K562 (cell line): ENCODE results near the gene ARFGEF2. TPM values are rescaled to one million over a fixed set of nuclear protein-coding genes. Genes with fewer than 3 reads are reported as not detected.

Source experiments
- AFF4 ChIP-seq: sonication (generic); formaldehyde crosslinking; IDR thresholded peaks from 2 replicates; pipeline ENCODE4 v1.8.0; 2023; ENCODE audit warnings: mild to moderate bottlenecking, missing genetic modification reagents
- BCL6 ChIP-seq: fragments of 250-450 bp; sonication (Bioruptor Pico); IDR thresholded peaks from 2 replicates; pipeline ENCODE4 v1.4.0; 2020
- DLX4 ChIP-seq: fragments of 250-450 bp; sonication (Bioruptor Pico); IDR thresholded peaks from 2 replicates; pipeline ENCODE4 v1.6.1; 2021; ENCODE audit warnings: mild to moderate bottlenecking
- GABPA ChIP-seq: fragments of 200-800 bp; sonication (Bioruptor generic); conservative IDR thresholded peaks from 2 replicates; pipeline ENCODE4 v1.6.1; 2016; ENCODE audit warnings: low read depth, missing genetic modification characterization, missing compliant biosample characterization
- GMEB1 ChIP-seq: fragments of 250-450 bp; sonication (Bioruptor Pico); IDR thresholded peaks from 2 replicates; pipeline ENCODE4 v1.4.0; 2020; ENCODE audit warnings: mild to moderate bottlenecking
- GTF2E2 ChIP-seq: fragments of 200-800 bp; sonication (Bioruptor generic); IDR thresholded peaks from 2 replicates; pipeline ENCODE4 v1.6.1; 2016; ENCODE audit warnings: missing genetic modification characterization, missing compliant biosample characterization
- MBD1 ChIP-seq: fragments of 250-450 bp; sonication (Bioruptor Pico); IDR thresholded peaks from 2 replicates; pipeline ENCODE4 v1.8.0; 2022; ENCODE audit warnings: inconsistent platforms
- MCM5 ChIP-seq: fragments of 450-650 bp; IDR thresholded peaks from 2 replicates; pipeline ENCODE4 v1.6.1; 2016; ENCODE audit warnings: low read depth
- RB1 ChIP-seq: fragments of 450-650 bp; IDR thresholded peaks from 2 replicates; pipeline ENCODE4 v1.6.1; 2017; ENCODE audit warnings: low read depth, mild to moderate bottlenecking
- THAP7 ChIP-seq: fragments of 250-450 bp; sonication (Bioruptor Pico); IDR thresholded peaks from 2 replicates; pipeline ENCODE4 v1.5.0; 2021
- ZBTB26 ChIP-seq: fragments of 450-650 bp; formaldehyde crosslinking; IDR thresholded peaks from 2 replicates; pipeline ENCODE4 v1.4.0; 2022; ENCODE audit warnings: missing genetic modification characterization
- ZFX ChIP-seq: sonication (generic); formaldehyde crosslinking; IDR thresholded peaks from 2 replicates; pipeline ENCODE4 v1.8.0; 2022; ENCODE audit warnings: mild to moderate bottlenecking, missing genetic modification reagents, moderate library complexity
- ZNF592 ChIP-seq: fragments of 450-650 bp; IDR thresholded peaks from 2 replicates; pipeline ENCODE4 v1.6.1; 2017; ENCODE audit warnings: antibody characterized with exemption, mild to moderate bottlenecking
- polyA plus RNA-seq, 8 experiments: library from polyadenylated mRNA; depleted of rRNA in 4 of 8; stranded (reverse) in 5 of 8; unstranded in 3 of 8; fragments of >200 nt; fragmentation: Nextera tagmentation in 2 of 8; fragmentation: Illumina TruSeq in 1 of 8; extraction: Ambion mirVana in 2 of 8; extraction: Trizol in 1 of 8; gene quantifications; 2 replicates each; pipeline versions ENCODE4 v1.2.1 to v1.2.3, GENCODE V29; 2011 to 2014; ENCODE audit warnings: inconsistent platforms in 1 of 8, missing spikeins in 1 of 8
- total RNA-seq, 7 experiments: library from RNA; depleted of rRNA in 6 of 7; stranded (reverse); fragments of >200 nt in 6 of 7; fragmentation: Illumina TruSeq in 2 of 7; extraction: Trizol in 2 of 7; gene quantifications; 2 replicates each; pipeline versions ENCODE4 v1.2.1 to v1.2.3, GENCODE V29; 2011 to 2021; ENCODE audit warnings: low replicate concordance in 1 of 7

ARFGEF2 gene
- total and polyA plus RNA-seq, 9 of the 15 experiments (the other 6 are each of a cell fraction or from before 2014, with no cell fraction given), result 4.2 to 18.8 (median 13.7) TPM

GRCh38 chr20:48921168-48921882 is at the start of gene ARFGEF2 (continued):
- TF ChIP-seq GMEB1 (CRISPR knock-in tag), result peak; percentile 93
- peak; percentile 53 for TF ChIP-seq GABPA
- TF ChIP-seq MBD1, result no peak
- TF ChIP-seq AFF4 (CRISPR knock-in tag), result no peak
- TF ChIP-seq DLX4 (CRISPR knock-in tag), result no peak
- no peak for TF ChIP-seq BCL6 (CRISPR knock-in tag)
- peak; percentile 92 for TF ChIP-seq GTF2E2 (tag)
- TF ChIP-seq ZFX, result no peak
- peak; percentile 99 for TF ChIP-seq ZBTB26 (CRISPR knock-in tag)
- TF ChIP-seq THAP7 (CRISPR knock-in tag), result peak; percentile 15; the same call in 1 of the 2 replicates
- TF ChIP-seq RB1, result peak; percentile 91
- no peak; the same call in 1 of the 2 replicates for TF ChIP-seq ZNF592
- no peak for TF ChIP-seq MCM5
